Transverse colon (tissue), 4 donors: ENCODE measurements around the gene PSMB11. TPM values are rescaled to one million over a fixed set of nuclear protein-coding genes. Genes with fewer than 3 reads are reported as not detected.

ENCODE experiments used
- DNase-seq: peaks from one replicate; pipeline ENCODE4 v3.0.0-alpha.2; 2019
- H3K27ac ChIP-seq, 4 donors: fragments of 200-600 bp; sonication (generic); 2 replicates each; pipeline ENCODE4 v1.5.1; 2016 to 2018; ENCODE audit warnings: inconsistent platforms in 4 of 4
- H3K27me3 ChIP-seq: fragments of 200-600 bp; sonication (generic); 2 replicates; pipeline ENCODE4 v1.5.1; 2017; ENCODE audit warnings: inconsistent platforms
- H3K36me3 ChIP-seq, 4 donors: fragments of 200-600 bp; sonication (generic); 2 replicates each; pipeline ENCODE4 v1.5.1; 2017 to 2019; ENCODE audit warnings: inconsistent platforms in 4 of 4
- H3K4me1 ChIP-seq, 4 donors: fragments of 200-600 bp; sonication (generic); 2 replicates each; pipeline ENCODE4 v1.5.1; 2017 to 2020; ENCODE audit warnings: inconsistent platforms in 4 of 4
- H3K4me3 ChIP-seq, 4 donors: fragments of 200-600 bp; sonication (generic); 1 replicate in 1 of 4; 2 replicates in 3 of 4; pipeline versions ENCODE4 v1.5.1 to v1.6.1; 2017 to 2019; ENCODE audit warnings: inconsistent platforms in 4 of 4
- H3K9me3 ChIP-seq, 2 donors: fragments of 200-600 bp; sonication (generic); 2 replicates each; pipeline ENCODE4 v1.5.1; 2017 to 2019; ENCODE audit warnings: inconsistent platforms in 2 of 2
- EP300 ChIP-seq: sonication (generic); formaldehyde crosslinking; IDR thresholded peaks from one replicate; pipeline ENCODE4 v1.6.1; 2017; ENCODE audit warnings: antibody characterized with exemption, low read depth
- POLR2A ChIP-seq: fragments of 450-650 bp; IDR thresholded peaks from one replicate; pipeline ENCODE4 v1.6.1; 2016; ENCODE audit warnings: antibody characterized with exemption, mild to moderate bottlenecking, moderate library complexity
- POLR2AphosphoS5 ChIP-seq, 3 donors: sonication (generic); formaldehyde crosslinking; IDR thresholded peaks; one replicate each; pipeline ENCODE4 v1.6.1; 2016; ENCODE audit warnings: antibody characterized with exemption in 3 of 3
- WGBS, 2 donors: methylation state at CpG; one replicate each; pipeline ENCODE4 v1.1.5; 2018; ENCODE audit warnings: low coverage in 1 of 2; 5-methylcytosine and 5-hydroxymethylcytosine counted together
- in situ Hi-C, 4 donors: fragments of 200-750 bp; cut with MboI; loops; one replicate each; pipeline versions ENCODE4 v1.15.0 to v1.15.1; 2017; ENCODE audit warnings: low sequenced_read_pairs in 3 of 4, low pct_ligation_motif_present in 1 of 4, low pct_unique_long_range_greater_than_20kb in 1 of 4
- intact Hi-C: fragments of 100-400 bp; cut with DNase I; formaldehyde crosslinking; loops from one replicate; pipeline ENCODE4 v1.15.1; 2023; ENCODE audit warnings: low total_unique reads
- total RNA-seq, 4 donors: library from RNA; depleted of rRNA; stranded (reverse); fragments of >200 nt; gene quantifications; one replicate each; pipeline ENCODE4 v1.1.0, GENCODE V29; 2016
- TF ChIP-seq, protein P1 (sequence below), 5 experiments: fragments of 200-600 bp in 3 of 5; fragments of 450-650 bp in 2 of 5; sonication (generic) in 3 of 5; IDR thresholded peaks; 1 replicate in 2 of 5; 2 replicates in 3 of 5; pipeline ENCODE4 v1.5.1; 2016 to 2017; ENCODE audit warnings: antibody characterized with exemption in 5 of 5, inconsistent platforms in 3 of 5, mild to moderate bottlenecking in 2 of 5, moderate library complexity in 1 of 5

The PSMB11 gene
- total RNA-seq, 4 donors from 2014 or later: not detected

DNA sequence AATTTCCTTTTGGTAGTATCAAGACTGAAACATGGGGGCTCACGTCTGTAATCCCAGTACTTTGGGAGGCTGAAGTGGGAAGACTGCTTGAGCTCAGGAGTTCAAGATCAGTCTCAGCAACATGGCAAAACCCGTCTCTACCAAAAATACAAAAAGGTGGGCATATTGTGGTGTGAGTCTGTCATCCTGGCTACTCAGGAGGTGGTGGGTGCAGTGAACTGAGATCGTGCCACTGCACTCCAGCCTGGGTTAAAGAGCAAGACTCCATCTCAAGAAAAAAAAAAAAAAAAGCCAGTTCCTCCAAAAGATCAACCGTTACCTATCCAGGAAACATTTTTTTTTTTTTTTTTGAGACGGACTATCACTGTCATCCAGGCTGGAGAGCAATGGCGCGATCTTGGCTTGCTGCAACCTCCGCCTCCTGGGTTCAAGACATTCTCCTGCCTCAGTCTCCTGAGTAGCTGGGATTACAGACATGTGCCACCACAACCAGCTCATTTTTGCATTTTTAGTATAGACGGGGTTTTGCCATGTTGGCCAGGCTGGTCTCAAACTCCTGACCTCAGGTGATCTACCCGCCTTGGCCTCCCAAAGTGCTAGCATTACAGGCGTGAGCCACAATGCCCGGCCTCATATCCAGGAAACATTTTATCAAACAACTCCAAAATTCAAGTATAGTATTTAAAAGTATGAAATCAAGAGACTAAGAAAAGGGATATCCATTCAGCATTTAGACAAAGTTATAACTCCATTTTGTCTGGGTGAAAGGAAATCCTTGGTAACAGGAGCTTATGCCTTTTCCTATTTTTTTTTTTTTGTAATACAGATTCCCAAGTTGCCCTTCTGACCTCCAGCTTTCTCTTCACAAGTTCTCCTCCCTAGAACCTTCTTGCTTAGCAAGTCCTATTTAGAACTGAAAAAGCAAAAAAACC, 49.5 kb downstream of the PSMB11 start:
- WGBS, 2 donors: 88 to 89% methylated on average over 9 to 12 of the region's 12 CpGs
- no peaks in the 10 kb centered on the region for H3K27me3 ChIP-seq
- intact Hi-C loops (no loop called here), in situ Hi-C loops (no loop called here)
- H3K9me3 ChIP-seq: no peaks in the 10 kb centered on the region
- H3K27ac ChIP-seq: no peak overlapping the region
- TF ChIP-seq POLR2A (no peak), EP300 (no peak), POLR2AphosphoS5 (IDR thresholded peaks at IDR 0.05) (no peak)
- TF ChIP-seq, protein P1, sequence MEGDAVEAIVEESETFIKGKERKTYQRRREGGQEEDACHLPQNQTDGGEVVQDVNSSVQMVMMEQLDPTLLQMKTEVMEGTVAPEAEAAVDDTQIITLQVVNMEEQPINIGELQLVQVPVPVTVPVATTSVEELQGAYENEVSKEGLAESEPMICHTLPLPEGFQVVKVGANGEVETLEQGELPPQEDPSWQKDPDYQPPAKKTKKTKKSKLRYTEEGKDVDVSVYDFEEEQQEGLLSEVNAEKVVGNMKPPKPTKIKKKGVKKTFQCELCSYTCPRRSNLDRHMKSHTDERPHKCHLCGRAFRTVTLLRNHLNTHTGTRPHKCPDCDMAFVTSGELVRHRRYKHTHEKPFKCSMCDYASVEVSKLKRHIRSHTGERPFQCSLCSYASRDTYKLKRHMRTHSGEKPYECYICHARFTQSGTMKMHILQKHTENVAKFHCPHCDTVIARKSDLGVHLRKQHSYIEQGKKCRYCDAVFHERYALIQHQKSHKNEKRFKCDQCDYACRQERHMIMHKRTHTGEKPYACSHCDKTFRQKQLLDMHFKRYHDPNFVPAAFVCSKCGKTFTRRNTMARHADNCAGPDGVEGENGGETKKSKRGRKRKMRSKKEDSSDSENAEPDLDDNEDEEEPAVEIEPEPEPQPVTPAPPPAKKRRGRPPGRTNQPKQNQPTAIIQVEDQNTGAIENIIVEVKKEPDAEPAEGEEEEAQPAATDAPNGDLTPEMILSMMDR (IDR thresholded peaks at IDR 0.05): no peak
- peaks cover 11 to 32% (median 16%) of the 10 kb centered on the region in 4 donors for H3K4me1 ChIP-seq
- no peak overlapping the region for H3K4me3 ChIP-seq
- DNase-seq: no peak
- peaks cover 0 to 63% (median 25%) of the 10 kb centered on the region in 4 donors for H3K36me3 ChIP-seq

DNA sequence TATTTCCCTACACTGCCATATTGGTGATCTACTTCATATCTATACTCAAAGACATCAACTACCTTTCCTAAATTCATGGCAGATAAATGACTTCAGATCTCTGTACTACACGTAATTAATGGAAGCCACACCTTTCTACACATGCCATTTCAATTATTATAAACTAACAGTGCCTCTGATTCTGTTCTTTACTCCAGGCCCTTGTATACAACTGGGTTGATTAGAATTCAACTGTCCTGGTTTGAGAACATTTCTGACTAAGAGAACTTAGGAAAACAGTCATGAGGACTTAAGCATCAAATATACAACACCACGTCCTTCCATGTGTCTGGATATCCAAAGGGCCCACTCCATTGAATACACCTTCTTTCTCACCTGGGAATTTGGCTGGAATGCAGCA, 51.1 kb downstream of the PSMB11 start:
- Histone ChIP-seq H3K27me3 (no peaks in the 10 kb centered on the region), H3K4me1 (peaks cover 22 to 39% (median 26%) of the 10 kb centered on the region in 4 donors), H3K4me3 (peak overlapping the region in 1 of 4 donors; percentile 86), H3K27ac (no peak overlapping the region), H3K9me3 (no peaks in the 10 kb centered on the region), H3K36me3 (peaks cover 0 to 50% (median 18%) of the 10 kb centered on the region in 4 donors)
- intact Hi-C loops (no loop called here), in situ Hi-C loops (no loop called here)
- TF ChIP-seq POLR2AphosphoS5 (IDR thresholded peaks at IDR 0.05) (no peak), EP300 (no peak), POLR2A (no peak)
- TF ChIP-seq, protein P1 (IDR thresholded peaks at IDR 0.05): no peak
- 49 to 71% methylated on average over 2 of the region's 2 CpGs for WGBS, 2 donors
- no peak for DNase-seq

DNA sequence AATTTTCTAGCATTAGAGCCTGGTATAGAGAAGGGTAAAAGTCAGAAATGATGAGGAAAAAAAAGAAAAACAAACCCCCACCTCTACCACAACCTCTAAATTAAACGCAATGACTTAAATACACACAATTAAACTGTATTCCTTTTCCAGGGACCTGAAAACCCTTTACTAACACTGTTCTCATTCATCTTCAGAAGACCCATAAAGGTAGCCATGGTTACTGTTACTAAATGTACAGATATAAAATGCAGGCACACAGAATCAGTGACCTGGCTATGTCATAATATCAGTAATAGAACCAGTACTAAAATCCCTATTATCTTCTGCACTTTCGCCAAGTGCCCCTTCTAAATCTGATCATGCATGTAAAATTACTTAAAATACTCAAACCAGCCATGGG, 51.5 kb downstream of the PSMB11 start:
- in situ Hi-C loops: no loop called here
- H3K27ac ChIP-seq: peak overlapping the region in 1 of 4 donors; percentile 94
- 68% methylated on average over 2 of the region's 2 CpGs for WGBS, 2 donors
- DNase-seq: no peak
- peaks cover 0 to 49% (median 18%) of the 10 kb centered on the region in 4 donors for H3K36me3 ChIP-seq
- H3K27me3 ChIP-seq: no peaks in the 10 kb centered on the region
- no peak for TF ChIP-seq POLR2AphosphoS5 (IDR thresholded peaks at IDR 0.05)
- TF ChIP-seq POLR2A: no peak
- TF ChIP-seq, protein P1 (IDR thresholded peaks at IDR 0.05): no peak
- no peak for TF ChIP-seq EP300
- peak overlapping the region in 3 of 4 donors; percentile 53 to 86 (median 65) for H3K4me3 ChIP-seq
- H3K4me1 ChIP-seq: peaks cover 22 to 39% (median 26%) of the 10 kb centered on the region in 4 donors
- H3K9me3 ChIP-seq: no peaks in the 10 kb centered on the region
- intact Hi-C loops: no loop called here

Other genes starting within 250 kb of the PSMB11 start
- 10 to 100 TPM in 3 of 4 donors, under 1 TPM in 1; 1.00 to 67.0 (median 33.6) TPM for gene SLC7A7, start 226.8 kb upstream of the PSMB11 start, total RNA-seq
- gene MRPL52, start 212.3 kb upstream of the PSMB11 start, total RNA-seq: 10 to 100 TPM in 2 of 4 donors, 1 to 10 TPM in 1, not detected in 1; 7.5 to 44.3 (median 23.8) TPM
- 10 to 100 TPM; 59.5 to 91.6 (median 73.1) TPM for gene MMP14, start 205.6 kb upstream of the PSMB11 start, total RNA-seq
- 100 to 1,000 TPM in 3 of 4 donors, 10 to 100 TPM in 1; 88.8 to 232 (median 180) TPM for gene LRP10, start 170.5 kb upstream of the PSMB11 start, total RNA-seq
- 1 to 10 TPM in 2 of 4 donors, under 1 TPM in 1, not detected in 1; 0.27 to 5.2 (median 2.1) TPM for gene REM2, start 159.0 kb upstream of the PSMB11 start, total RNA-seq
- gene RBM23, start 123.1 kb upstream of the PSMB11 start, total RNA-seq: 100 to 1,000 TPM in 3 of 4 donors, 10 to 100 TPM in 1; 96.4 to 186 (median 114) TPM
- gene PRMT5, start 112.8 kb upstream of the PSMB11 start, total RNA-seq: 10 to 100 TPM; 32.2 to 92.3 (median 43.4) TPM
- gene HAUS4, start 85.1 kb upstream of the PSMB11 start, total RNA-seq: 10 to 100 TPM; 66.2 to 98.9 (median 85.1) TPM
- gene AJUBA, start 59.7 kb upstream of the PSMB11 start, total RNA-seq: 1 to 10 TPM in 3 of 4 donors, not detected in 1; 1.8 to 5.2 (median 3.7) TPM
- 10 to 100 TPM; 17.1 to 41.2 (median 23.9) TPM for gene C14orf93, start 32.1 kb upstream of the PSMB11 start, total RNA-seq
- 10 to 100 TPM in 3 of 4 donors, 1 to 10 TPM in 1; 8.6 to 85.1 (median 42.5) TPM for gene PSMB5, start 7.3 kb upstream of the PSMB11 start, total RNA-seq
- gene CDH24, start 15.3 kb downstream of the PSMB11 start, total RNA-seq: 1 to 10 TPM; 1.2 to 6.0 (median 4.2) TPM
- 100 to 1,000 TPM; 137 to 303 (median 222) TPM for gene ACIN1, start 52.9 kb downstream of the PSMB11 start, total RNA-seq
- gene C14orf119, start 53.3 kb downstream of the PSMB11 start, total RNA-seq: 10 to 100 TPM in 3 of 4 donors, 1 to 10 TPM in 1; 3.6 to 33.7 (median 32.0) TPM
- gene CIROP, start 62.8 kb downstream of the PSMB11 start, total RNA-seq: not detected
- gene CEBPE, start 77.0 kb downstream of the PSMB11 start, total RNA-seq: not detected
- gene SLC7A8, start 141.4 kb downstream of the PSMB11 start, total RNA-seq: 10 to 100 TPM in 3 of 4 donors, 1 to 10 TPM in 1; 5.2 to 29.1 (median 14.2) TPM
- gene RNF212B, start 195.7 kb downstream of the PSMB11 start, total RNA-seq: not detected
- 10 to 100 TPM in 2 of 4 donors, 1 to 10 TPM in 2; 1.9 to 12.9 (median 8.6) TPM for gene HOMEZ, start 243.9 kb downstream of the PSMB11 start, total RNA-seq